GM12878 (cell line): Measurements from ENCODE around the gene MMP3. TPM values are rescaled to one million over a fixed set of nuclear protein-coding genes. Genes with fewer than 3 reads are reported as not detected.
A peak's percentile ranks its signal among the peaks of the same experiment; 100 is the strongest.

ENCODE experiments used
- ATAC-seq: fragments of 200-7000 bp; cut with Tn5 transposase; 3 replicates; pipeline ENCODE4 v1.9.1; 2020; ENCODE audit warnings: mild to moderate bottlenecking, moderate library complexity
- BruUV-seq: library from RNA; stranded (reverse); fragments of 400-500 nt; replicated peaks from 2 replicates; lab custom pipeline; 2021; lab: Mats Ljungman, UMichigan
- CTCF ChIA-PET: fragments of 300-600 bp; sonication (Branson Sonifier 250); formaldehyde crosslinking; extraction: SDS; loops from one replicate; lab custom pipeline; 2021; ENCODE audit warnings: inconsistent platforms; lab: Yijun Ruan, JAX
- POLR2A ChIA-PET: fragments of 350-600 bp; formaldehyde crosslinking; extraction: SDS; loops from one replicate; lab custom pipeline; 2021; ENCODE audit warnings: inconsistent platforms; lab: Charles Lee
- RAD21 ChIA-PET: fragments of 300-600 bp; sonication (Branson Sonifier 250); formaldehyde crosslinking; loops from one replicate; lab custom pipeline; 2023; ENCODE audit warnings: antibody characterized with exemption; ENCODE audit not compliant: unreplicated experiment; lab: Charles Lee
- SMC1A ChIA-PET: fragments of 300-600 bp; sonication (Branson Sonifier 250); formaldehyde crosslinking; loops from one replicate; lab custom pipeline; 2023; ENCODE audit not compliant: unreplicated experiment, uncharacterized antibody; lab: Charles Lee
- DNase-seq: peaks from one replicate; pipeline ENCODE4 v3.0.0-alpha.2; 2011; ENCODE audit warnings: low read depth, low spot score
- FAIRE-seq: peaks from 3 replicates; lab custom pipeline; 2011; peaks lifted over from hg19 to GRCh38; lab: Jason Lieb, UNC
- H2AFZ ChIP-seq: 2 replicates; pipeline ENCODE4 v1.6.0; 2011; ENCODE audit warnings: low read depth, low read length, control low read depth; ENCODE audit not compliant: control insufficient read depth
- H3K27ac ChIP-seq: 2 replicates; pipeline ENCODE4 v1.5.1; 2011; ENCODE audit warnings: control low read depth; ENCODE audit not compliant: control insufficient read depth, insufficient read depth
- H3K27me3 ChIP-seq, 2 experiments: replicated peaks in 1 of 2; 2 replicates each; pipeline versions ENCODE4 v1.6.0 to v1.6.1; 2011; ENCODE audit warnings: low read length in 1 of 2; ENCODE audit not compliant: control insufficient read depth in 2 of 2, insufficient read depth in 2 of 2
- H3K36me3 ChIP-seq, 2 experiments: 2 replicates each; pipeline ENCODE4 v1.5.1; 2011; ENCODE audit warnings: low read length in 1 of 2; ENCODE audit not compliant: control insufficient read depth in 2 of 2, insufficient read depth in 2 of 2
- H3K4me1 ChIP-seq: 2 replicates; pipeline ENCODE4 v1.6.1; 2011; ENCODE audit warnings: mild to moderate bottlenecking, low read length, moderate library complexity, mixed read lengths; ENCODE audit not compliant: control insufficient read depth, insufficient read depth
- H3K4me2 ChIP-seq: 2 replicates; pipeline ENCODE4 v1.6.0; 2011; ENCODE audit warnings: control low read depth; ENCODE audit not compliant: control insufficient read depth, insufficient read depth
- H3K4me3 ChIP-seq: fragments of 200-600 bp; sonication (generic); 2 replicates; pipeline ENCODE4 v1.5.1; 2016
- H3K79me2 ChIP-seq: 2 replicates; pipeline ENCODE4 v1.6.0; 2011; ENCODE audit warnings: low read length; ENCODE audit not compliant: control insufficient read depth, insufficient read depth
- H3K9ac ChIP-seq: 2 replicates; pipeline ENCODE4 v1.8.0; 2011; ENCODE audit warnings: low read length, control low read depth, mixed read lengths; ENCODE audit not compliant: control insufficient read depth, insufficient read depth
- H3K9me3 ChIP-seq: replicated peaks from 3 replicates; pipeline ENCODE4 v1.5.1; 2011; ENCODE audit warnings: mild to moderate bottlenecking, low read length; ENCODE audit not compliant: control insufficient read depth, insufficient read depth
- H4K20me1 ChIP-seq: 2 replicates; pipeline ENCODE4 v1.6.0; 2011; ENCODE audit not compliant: control insufficient read depth, insufficient read depth
- BACH1 ChIP-seq: fragments of 450-650 bp; IDR thresholded peaks from 2 replicates; pipeline ENCODE4 v1.6.1; 2017; ENCODE audit warnings: mild to moderate bottlenecking, borderline replicate concordance
- ETV6 ChIP-seq, 2 experiments: fragments of 450-650 bp in 1 of 2; IDR thresholded peaks in 1 of 2; conservative IDR thresholded peaks in 1 of 2; 2 replicates each; pipeline ENCODE4 v1.6.1; 2014; ENCODE audit warnings: antibody characterized with exemption in 1 of 2, borderline replicate concordance in 1 of 2, low read depth in 1 of 2, mild to moderate bottlenecking in 1 of 2, moderate library complexity in 1 of 2
- MEF2B ChIP-seq: fragments of 450-650 bp; IDR thresholded peaks from 2 replicates; pipeline ENCODE4 v1.6.1; 2018; ENCODE audit warnings: mild to moderate bottlenecking, moderate library complexity; ENCODE audit not compliant: partially characterized antibody, poor library complexity, severe bottlenecking
- RAD21 ChIP-seq: IDR thresholded peaks from 2 replicates; pipeline ENCODE4 v1.6.1; 2011; ENCODE audit warnings: mild to moderate bottlenecking, low read depth, low read length, moderate library complexity; ENCODE audit not compliant: insufficient read depth
- SUZ12 ChIP-seq: fragments of 200-600 bp; sonication (generic); IDR thresholded peaks from one replicate; pipeline ENCODE4 v1.6.1; 2018; ENCODE audit warnings: antibody characterized with exemption, mild to moderate bottlenecking; ENCODE audit not compliant: unreplicated experiment
- TCF7 ChIP-seq: IDR thresholded peaks from 2 replicates; pipeline ENCODE4 v1.6.1; 2014; ENCODE audit warnings: antibody characterized with exemption, borderline replicate concordance
- WGBS: methylation state at CpG from one replicate; pipeline ENCODE4 v1.1.6; 2016; ENCODE audit warnings: low lambda C conversion rate; ENCODE audit not compliant: insufficient replicate concordance, insufficient coverage; ENCODE audit errors: missing lambda C conversion rate; 5-methylcytosine and 5-hydroxymethylcytosine counted together
- in situ Hi-C: fragments of 300-500 bp; cut with MboI; formaldehyde crosslinking; loops from 9 replicates; pipeline ENCODE4 v1.14.3; 2018; ENCODE audit warnings: mixed read lengths
- intact Hi-C: fragments of 100-400 bp; cut with micrococcal nuclease; formaldehyde crosslinking; loops from one replicate; pipeline ENCODE4 v1.14.2; 2022; ENCODE audit not compliant: unreplicated experiment
- polyA plus RNA-seq, 11 experiments: library from polyadenylated mRNA; depleted of rRNA in 4 of 11; unstranded in 6 of 11; stranded (reverse) in 5 of 11; fragments of >200 nt; fragmentation: Nextera tagmentation in 4 of 11; fragmentation: Illumina TruSeq in 1 of 11; extraction: Ambion mirVana in 4 of 11; extraction: Trizol in 1 of 11; gene quantifications; 1 replicate in 1 of 11; 2 replicates in 10 of 11; pipeline versions ENCODE4 v1.2.1 to v1.2.3, GENCODE V29; 2011 to 2016; ENCODE audit warnings: inconsistent platforms in 2 of 11, missing spikeins in 2 of 11, low read depth in 1 of 11
- total RNA-seq, 4 experiments: library from RNA; depleted of rRNA in 3 of 4; stranded (reverse); fragments of >200 nt in 3 of 4; fragmentation: Illumina TruSeq in 1 of 4; extraction: Trizol in 1 of 4; gene quantifications; 2 replicates each; pipeline versions ENCODE4 v1.2.1 to v1.2.3, GENCODE V29; 2013 to 2021
- TF ChIP-seq, protein P1 (sequence below), 3 experiments: IDR thresholded peaks in 2 of 3; conservative IDR thresholded peaks in 1 of 3; 2 replicates each; pipeline ENCODE4 v1.5.1; 2011; ENCODE audit warnings: low read depth in 3 of 3, low read length in 3 of 3, mild to moderate bottlenecking in 3 of 3, control low read depth in 2 of 3, moderate library complexity in 2 of 3, inconsistent platforms in 1 of 3, mixed read lengths in 1 of 3; ENCODE audit not compliant: control insufficient read depth in 2 of 3, insufficient read depth in 1 of 3; ENCODE audit errors: extremely low read depth in 1 of 3

Gene MMP3
- total and polyA plus RNA-seq, 10 of the 15 experiments (the other 5 are each of a cell fraction or from before 2014, with no cell fraction given), result 0.02 to 1.2 TPM; not detected in 8

DNA sequence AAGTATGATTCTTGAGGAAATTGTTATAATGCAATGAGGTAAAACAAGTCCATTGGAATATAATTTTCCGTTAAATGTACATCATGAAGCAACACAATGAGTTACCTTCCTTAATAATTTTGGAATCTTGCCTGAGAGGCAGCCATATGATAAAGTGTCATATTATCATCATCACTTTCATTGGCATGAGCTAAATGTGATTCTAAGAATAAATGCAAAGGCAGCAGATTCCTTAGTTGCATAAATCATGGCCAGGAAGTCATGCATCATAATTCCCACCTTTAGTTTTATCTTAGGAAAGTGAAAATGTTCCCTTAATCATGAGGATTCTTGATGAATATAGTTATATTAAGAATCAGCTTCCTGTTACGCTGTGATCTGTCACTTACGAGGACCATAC lies 31.2 kb downstream of the MMP3 start:
- no peak for TF ChIP-seq SUZ12
- no peak overlapping the region for H2AFZ ChIP-seq
- in situ Hi-C loops (no loop called here), intact Hi-C loops (no loop called here)
- RAD21 ChIA-PET, result interaction anchor here (0.9 kb wide), 1 partner anchor 129 kb away, joined by 4 read pairs; no protein-coding TSS in a partner anchor
- no peaks in the 10 kb centered on the region for H3K36me3 ChIP-seq
- DNase-seq, result no peak
- SMC1A ChIA-PET, result interaction anchor here (1.3 to 2.9 kb wide), 2 partner anchors 129 to 243 kb away, joined by 3 to 9 read pairs; no protein-coding TSS in a partner anchor
- H3K27ac ChIP-seq, result no peak overlapping the region
- H3K4me2 ChIP-seq, result no peak overlapping the region
- CTCF ChIA-PET, result interaction anchor here (0.7 to 1.5 kb wide), 3 partner anchors 105 to 242 kb away, joined by 3 to 4 read pairs (median 3); no protein-coding TSS in a partner anchor
- H3K27me3 ChIP-seq, result peaks cover 0 to 2% of the 10 kb centered on the region in 2 experiments; a peak in 1 of 4 replicates
- no peaks in the 10 kb centered on the region for H3K9me3 ChIP-seq
- WGBS, result 47% methylated on average over 3 of the region's 3 CpGs
- H4K20me1 ChIP-seq, result no peaks in the 10 kb centered on the region
- H3K4me1 ChIP-seq, result no peaks in the 10 kb centered on the region
- no peaks in the 10 kb centered on the region for H3K79me2 ChIP-seq
- BruUV-seq, result no TSS peak
- POLR2A ChIA-PET, result no interaction called here
- no peak for FAIRE-seq
- ATAC-seq, result no peak
- no peak overlapping the region for H3K9ac ChIP-seq
- no peak overlapping the region for H3K4me3 ChIP-seq

- Histone ChIP-seq H3K27ac (no peak overlapping the region), H3K9ac (no peak overlapping the region), H3K4me2 (no peak overlapping the region), H2AFZ (no peak overlapping the region), H3K79me2 (no peaks in the 10 kb centered on the region), H4K20me1 (no peaks in the 10 kb centered on the region), H3K9me3 (no peaks in the 10 kb centered on the region), H3K27me3 (peaks cover 0 to 2% of the 10 kb centered on the region in 2 experiments; a peak in 1 of 4 replicates), H3K4me3 (no peak overlapping the region), H3K4me1 (no peaks in the 10 kb centered on the region), H3K36me3 (no peaks in the 10 kb centered on the region)
- in situ Hi-C loops, result no loop called here
- POLR2A ChIA-PET, result no interaction called here
- SMC1A ChIA-PET, result interaction anchor here (0.7 to 2.9 kb wide), 4 partner anchors 108 to 244 kb away, joined by 3 to 9 read pairs (median 4); no protein-coding TSS in a partner anchor
- intact Hi-C loops, result no loop called here
- 0 out of 2 replicates have a peak, but pooled peaks have one; percentile 14 for TF ChIP-seq RAD21
- TF ChIP-seq BACH1, result no peak
- TF ChIP-seq MEF2B, result no peak
- TF ChIP-seq ETV6 (conservative IDR thresholded peaks at IDR 0.05 in 1 of 2, IDR thresholded peaks at IDR 0.05 in 1 of 2; ENCODE audit: borderline replicate concordance in 1 of 2, low read depth in 1 of 2), result no peak
- TF ChIP-seq TCF7, result no peak
- TF ChIP-seq, protein P1, sequence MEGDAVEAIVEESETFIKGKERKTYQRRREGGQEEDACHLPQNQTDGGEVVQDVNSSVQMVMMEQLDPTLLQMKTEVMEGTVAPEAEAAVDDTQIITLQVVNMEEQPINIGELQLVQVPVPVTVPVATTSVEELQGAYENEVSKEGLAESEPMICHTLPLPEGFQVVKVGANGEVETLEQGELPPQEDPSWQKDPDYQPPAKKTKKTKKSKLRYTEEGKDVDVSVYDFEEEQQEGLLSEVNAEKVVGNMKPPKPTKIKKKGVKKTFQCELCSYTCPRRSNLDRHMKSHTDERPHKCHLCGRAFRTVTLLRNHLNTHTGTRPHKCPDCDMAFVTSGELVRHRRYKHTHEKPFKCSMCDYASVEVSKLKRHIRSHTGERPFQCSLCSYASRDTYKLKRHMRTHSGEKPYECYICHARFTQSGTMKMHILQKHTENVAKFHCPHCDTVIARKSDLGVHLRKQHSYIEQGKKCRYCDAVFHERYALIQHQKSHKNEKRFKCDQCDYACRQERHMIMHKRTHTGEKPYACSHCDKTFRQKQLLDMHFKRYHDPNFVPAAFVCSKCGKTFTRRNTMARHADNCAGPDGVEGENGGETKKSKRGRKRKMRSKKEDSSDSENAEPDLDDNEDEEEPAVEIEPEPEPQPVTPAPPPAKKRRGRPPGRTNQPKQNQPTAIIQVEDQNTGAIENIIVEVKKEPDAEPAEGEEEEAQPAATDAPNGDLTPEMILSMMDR (IDR thresholded peaks at IDR 0.05 in 2 of 3, conservative IDR thresholded peaks at IDR 0.05 in 1 of 3; ENCODE audit: control insufficient read depth in 2 of 3, extremely low read depth in 1 of 3, insufficient read depth in 1 of 3, low read depth in 3 of 3, low read length in 3 of 3), result peak; percentile 28 to 40 (median 28); a peak in 4 of 6 replicates
- no TSS peak for BruUV-seq
- 8% methylated on average over 3 of the region's 3 CpGs for WGBS
- RAD21 ChIA-PET, result interaction anchor here (1.5 kb wide), 1 partner anchor 131 kb away, joined by 3 read pairs; no protein-coding TSS in a partner anchor
- ATAC-seq (no peak), FAIRE-seq (peak; percentile 13), DNase-seq (no peak)
- CTCF ChIA-PET, result interaction anchor here (1.1 to 1.5 kb wide), 4 partner anchors 20 to 245 kb away, joined by 3 to 5 read pairs (median 3); no protein-coding TSS in a partner anchor
These were observed 32.3 kb downstream of the MMP3 start for GRCh38 chr11:102810950-102811660.
